GM12801 (cell line): ENCODE measurements around the gene JARID2.

Experiments used
- TF ChIP-seq, protein P1 (sequence below): IDR thresholded peaks from one replicate; pipeline ENCODE4 v1.5.1; 2011; ENCODE audit warnings: control low read depth; ENCODE audit not compliant: insufficient read length; ENCODE audit errors: extremely low read depth

JARID2 gene

DNA sequence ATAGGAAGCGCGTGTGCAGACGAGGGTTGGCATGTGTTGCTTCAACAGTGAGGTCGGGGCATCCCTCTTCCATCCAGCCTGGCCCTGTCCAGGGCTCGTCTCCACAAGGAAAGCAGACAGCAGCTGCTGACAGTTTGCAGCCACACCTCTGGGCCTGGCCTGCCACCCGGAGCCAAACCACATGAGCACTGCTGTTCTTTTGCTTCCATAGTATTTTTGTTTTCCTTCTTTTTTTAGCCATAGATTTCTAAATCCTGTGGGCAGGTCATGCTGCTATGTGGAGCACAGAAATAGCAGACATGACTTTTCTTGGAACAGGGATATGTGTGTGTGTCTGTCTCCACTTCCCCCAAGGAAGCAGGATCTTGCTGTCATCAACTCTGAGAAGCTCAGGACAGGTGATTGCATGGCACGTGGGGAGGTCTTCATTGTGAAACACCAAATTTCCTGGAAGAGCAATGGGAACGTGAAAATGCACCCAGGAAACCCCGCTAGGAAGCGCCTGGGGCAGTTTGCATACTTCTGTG lies 249.6 kb downstream of the JARID2 start:
- TF ChIP-seq, protein P1, sequence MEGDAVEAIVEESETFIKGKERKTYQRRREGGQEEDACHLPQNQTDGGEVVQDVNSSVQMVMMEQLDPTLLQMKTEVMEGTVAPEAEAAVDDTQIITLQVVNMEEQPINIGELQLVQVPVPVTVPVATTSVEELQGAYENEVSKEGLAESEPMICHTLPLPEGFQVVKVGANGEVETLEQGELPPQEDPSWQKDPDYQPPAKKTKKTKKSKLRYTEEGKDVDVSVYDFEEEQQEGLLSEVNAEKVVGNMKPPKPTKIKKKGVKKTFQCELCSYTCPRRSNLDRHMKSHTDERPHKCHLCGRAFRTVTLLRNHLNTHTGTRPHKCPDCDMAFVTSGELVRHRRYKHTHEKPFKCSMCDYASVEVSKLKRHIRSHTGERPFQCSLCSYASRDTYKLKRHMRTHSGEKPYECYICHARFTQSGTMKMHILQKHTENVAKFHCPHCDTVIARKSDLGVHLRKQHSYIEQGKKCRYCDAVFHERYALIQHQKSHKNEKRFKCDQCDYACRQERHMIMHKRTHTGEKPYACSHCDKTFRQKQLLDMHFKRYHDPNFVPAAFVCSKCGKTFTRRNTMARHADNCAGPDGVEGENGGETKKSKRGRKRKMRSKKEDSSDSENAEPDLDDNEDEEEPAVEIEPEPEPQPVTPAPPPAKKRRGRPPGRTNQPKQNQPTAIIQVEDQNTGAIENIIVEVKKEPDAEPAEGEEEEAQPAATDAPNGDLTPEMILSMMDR = no peak

DNA sequence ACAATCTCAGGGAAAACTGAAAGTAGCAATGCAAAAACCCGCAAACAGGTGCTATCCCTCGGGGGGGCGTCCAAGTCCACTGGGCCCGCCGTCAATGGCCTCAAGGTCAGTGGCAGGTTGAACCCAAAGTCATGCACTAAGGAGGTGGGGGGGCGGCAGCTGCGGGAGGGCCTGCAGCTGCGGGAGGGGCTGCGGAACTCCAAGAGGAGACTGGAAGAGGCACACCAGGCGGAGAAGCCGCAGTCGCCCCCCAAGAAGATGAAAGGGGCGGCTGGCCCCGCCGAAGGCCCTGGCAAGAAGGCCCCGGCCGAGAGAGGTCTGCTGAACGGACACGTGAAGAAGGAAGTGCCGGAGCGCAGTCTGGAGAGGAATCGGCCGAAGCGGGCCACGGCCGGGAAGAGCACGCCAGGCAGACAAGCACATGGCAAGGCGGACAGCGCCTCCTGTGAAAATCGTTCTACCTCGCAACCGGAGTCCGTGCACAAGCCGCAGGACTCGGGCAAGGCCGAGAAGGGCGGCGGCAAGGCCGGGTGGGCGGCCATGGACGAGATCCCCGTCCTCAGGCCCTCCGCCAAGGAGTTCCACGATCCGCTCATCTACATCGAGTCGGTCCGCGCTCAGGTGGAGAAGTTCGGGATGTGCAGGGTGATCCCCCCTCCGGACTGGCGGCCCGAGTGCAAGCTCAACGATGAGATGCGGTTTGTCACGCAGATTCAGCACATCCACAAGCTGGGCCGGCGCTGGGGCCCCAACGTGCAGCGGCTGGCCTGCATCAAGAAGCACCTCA lies 250.7 kb downstream of the JARID2 start:
- TF ChIP-seq, protein P1 = no peak

DNA sequence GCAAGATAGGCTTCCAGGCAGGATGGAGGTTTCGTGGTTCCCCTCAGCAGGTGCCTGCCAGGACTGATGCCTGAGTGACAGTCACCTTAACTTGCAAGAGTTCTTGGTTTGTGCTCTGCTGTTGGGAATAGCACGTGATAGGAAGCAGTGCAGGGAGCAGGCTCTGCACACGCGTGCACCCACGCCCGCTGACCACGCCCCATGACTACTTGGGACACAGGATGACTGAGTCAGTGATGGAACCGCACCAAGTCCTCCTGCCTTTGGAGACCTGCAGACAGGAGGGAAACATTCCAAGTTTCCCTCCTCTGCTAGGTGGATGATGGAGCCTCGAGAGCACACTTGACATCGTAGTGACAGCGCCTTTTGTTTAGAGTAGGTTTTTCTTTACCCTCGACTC lies 252.8 kb downstream of the JARID2 start:
- TF ChIP-seq, protein P1 = no peak

DNA sequence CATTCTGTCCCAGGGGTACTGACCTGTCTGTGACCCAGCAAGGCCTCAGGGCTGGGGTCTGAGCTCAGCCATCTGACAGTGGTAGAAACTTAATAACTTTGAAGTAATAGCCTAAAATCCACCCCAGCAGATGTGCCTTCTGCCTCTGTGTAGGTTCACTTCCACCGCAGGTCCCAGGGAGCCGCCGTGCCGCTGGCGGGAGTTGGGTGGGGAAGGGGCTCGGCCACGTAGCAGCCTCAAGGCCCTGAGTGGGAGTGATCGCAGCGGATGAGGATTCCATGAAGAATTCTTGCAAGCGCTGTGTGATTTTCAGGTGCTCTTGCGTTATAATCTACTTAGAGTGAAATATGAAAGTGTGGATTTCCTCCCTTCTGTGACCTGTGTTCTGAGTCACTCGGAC lies 253.3 kb downstream of the JARID2 start:
- TF ChIP-seq, protein P1 = no peak

DNA sequence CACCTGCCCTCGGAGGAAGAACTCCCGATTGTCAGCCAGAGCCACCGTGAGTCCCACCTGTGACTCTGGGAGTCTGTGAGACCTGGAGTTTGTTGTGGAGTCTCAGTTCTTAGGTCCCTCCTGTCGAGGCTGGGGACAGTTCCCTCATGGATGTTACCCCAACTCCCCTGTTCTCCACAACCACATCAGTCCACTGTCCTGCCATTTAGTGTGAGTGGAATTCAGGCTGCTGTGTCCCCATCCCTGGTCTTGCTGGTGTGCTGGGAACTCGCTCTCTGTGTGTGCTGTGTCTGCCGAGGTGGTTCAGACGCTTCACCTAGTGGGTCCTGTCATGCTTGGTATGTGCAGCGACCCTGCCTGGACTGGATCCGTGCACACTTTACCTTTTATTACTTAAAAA lies 253.7 kb downstream of the JARID2 start:
- TF ChIP-seq, protein P1 = no peak

DNA sequence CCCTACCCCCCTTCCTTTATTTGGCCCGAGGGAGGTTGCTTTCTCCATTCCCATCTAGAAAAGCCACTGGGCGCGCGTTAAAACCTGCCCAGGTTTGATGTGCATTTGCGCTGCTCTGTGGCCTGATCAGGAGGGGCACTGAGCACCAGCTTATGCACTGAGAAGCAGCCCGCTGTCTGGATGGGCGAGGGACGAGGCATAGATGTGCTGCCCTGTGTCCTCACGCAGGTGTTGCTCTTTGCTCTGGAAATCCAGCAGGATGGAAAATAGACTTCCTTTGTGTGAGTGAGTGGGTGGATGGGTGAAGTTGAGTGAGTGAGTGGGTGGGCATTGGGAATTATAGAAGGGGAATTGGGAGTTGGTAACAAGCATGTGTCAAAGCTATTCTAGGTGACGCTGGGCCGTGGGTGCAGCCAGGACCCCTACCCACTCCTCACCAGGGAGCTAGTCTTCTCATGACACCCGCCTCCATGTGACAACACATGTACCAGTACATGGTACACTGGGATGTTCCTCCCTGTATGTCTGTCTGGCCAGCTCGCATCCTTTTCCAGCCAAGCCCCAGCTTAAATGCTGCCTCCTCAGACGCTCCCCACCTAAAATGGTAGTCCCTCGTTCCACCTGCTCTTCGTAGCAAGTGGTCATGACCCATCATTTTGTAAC lies 254.3 kb downstream of the JARID2 start:
- TF ChIP-seq, protein P1 = no peak

DNA sequence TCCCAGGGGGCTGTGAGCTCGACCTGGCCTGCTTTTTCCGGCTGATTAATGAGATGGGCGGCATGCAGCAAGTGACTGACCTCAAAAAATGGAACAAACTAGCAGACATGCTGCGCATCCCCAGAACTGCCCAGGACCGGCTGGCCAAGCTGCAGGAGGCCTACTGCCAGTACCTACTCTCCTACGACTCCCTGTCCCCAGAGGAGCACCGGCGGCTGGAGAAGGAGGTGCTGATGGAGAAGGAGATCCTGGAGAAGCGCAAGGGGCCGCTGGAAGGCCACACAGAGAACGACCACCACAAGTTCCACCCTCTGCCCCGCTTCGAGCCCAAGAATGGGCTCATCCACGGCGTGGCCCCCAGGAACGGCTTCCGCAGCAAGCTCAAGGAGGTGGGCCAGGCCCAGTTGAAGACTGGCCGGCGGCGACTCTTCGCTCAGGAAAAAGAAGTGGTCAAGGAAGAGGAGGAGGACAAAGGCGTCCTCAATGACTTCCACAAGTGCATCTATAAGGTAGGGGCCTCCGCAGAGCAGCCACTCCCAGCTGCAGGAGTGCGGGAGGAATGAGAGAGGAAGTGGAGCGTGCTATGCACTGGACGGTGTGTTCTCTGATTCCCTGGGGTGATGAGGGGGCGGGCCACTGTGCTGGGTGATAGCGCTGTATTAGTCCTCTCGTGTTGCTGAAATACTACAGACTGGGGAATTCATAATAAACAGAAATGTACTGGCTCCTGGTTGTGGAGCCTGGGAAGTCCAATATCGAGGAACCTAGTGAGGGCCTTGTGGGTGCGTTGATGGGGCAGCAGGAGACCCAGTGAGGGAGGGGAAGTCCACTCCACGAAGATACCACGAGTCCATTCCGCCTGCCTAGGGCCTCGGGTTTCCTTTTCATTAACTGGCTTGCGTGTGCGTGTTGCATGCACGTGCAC lies 255.3 kb downstream of the JARID2 start:
- TF ChIP-seq, protein P1 = no peak
